Epithelial cell of esophagus (primary cell): ENCODE data around the gene RRAS.
"Not testable (repeated sequence)": the region's sequence is repeated elsewhere in the genome, so short reads cannot be mapped to it uniquely, and the experiment has no call there.

ENCODE experiments used
- DNase-seq: peaks from one replicate; pipeline ENCODE4 v3.0.0; 2010; ENCODE audit warnings: low read depth
- H3K4me3 ChIP-seq: 2 replicates; pipeline ENCODE4 v1.5.1; 2011; ENCODE audit warnings: mild to moderate bottlenecking, low read length, control low read depth
- CTCF ChIP-seq: IDR thresholded peaks from 2 replicates; pipeline ENCODE4 v1.5.1; 2011; ENCODE audit warnings: low read depth, mild to moderate bottlenecking, low read length, control low read depth, inconsistent platforms; ENCODE audit not compliant: insufficient read depth; ENCODE audit errors: missing control alignments

Gene RRAS

GRCh38 chr19:49636233-49636932, 3.6 kb downstream of the RRAS start:
- no peak for DNase-seq
- TF ChIP-seq CTCF = peak; percentile 1
- no peak overlapping the region for H3K4me3 ChIP-seq

GRCh38 chr19:49635530-49636232, 4.3 kb downstream of the RRAS start:
- H3K4me3 ChIP-seq = no peak overlapping the region
- DNase-seq = no peak
- peak; percentile 12 for TF ChIP-seq CTCF

GRCh38 chr19:49633273-49633672, 6.7 kb downstream of the RRAS start:
- not testable (repeated sequence) for H3K4me3 ChIP-seq, DNase-seq

GRCh38 chr19:49632576-49632975, 7.4 kb downstream of the RRAS start:
- no peak for TF ChIP-seq CTCF
- no peak for DNase-seq
- no peak overlapping the region for H3K4me3 ChIP-seq

GRCh38 chr19:49631610-49632192, 8.2 kb downstream of the RRAS start:
- no peak overlapping the region for H3K4me3 ChIP-seq
- no peak for DNase-seq
- no peak for TF ChIP-seq CTCF

- no peak for DNase-seq
- TF ChIP-seq CTCF = no peak
- H3K4me3 ChIP-seq = no peak overlapping the region
Observed at GRCh38 chr19:49631014-49631588, 8.8 kb downstream of the RRAS start.

GRCh38 chr19:49629659-49630058, 10.3 kb downstream of the RRAS start:
- DNase-seq = no peak
- H3K4me3 ChIP-seq = no peak overlapping the region
- TF ChIP-seq CTCF = no peak
